HL-60 (cell line): Measurements from ENCODE around the gene KCNQ1.

ENCODE experiments used
- DNase-seq, 2 experiments: peaks; one replicate each; pipeline ENCODE4 v3.0.0-alpha.2; 2010 to 2020; ENCODE audit warnings: low read depth in 1 of 2, low spot score in 1 of 2
- H3K27ac ChIP-seq: fragments of 250-450 bp; sonication (Bioruptor Pico); replicated peaks from 2 replicates; pipeline ENCODE4 v1.5.1; 2020; ENCODE audit warnings: mild to moderate bottlenecking, moderate library complexity
- H3K27me3 ChIP-seq: fragments of 250-450 bp; sonication (Bioruptor Pico); 2 replicates; pipeline ENCODE4 v1.5.1; 2021; ENCODE audit warnings: mild to moderate bottlenecking, moderate library complexity; ENCODE audit not compliant: insufficient read depth, poor library complexity, severe bottlenecking
- H3K4me3 ChIP-seq: replicated peaks from 2 replicates; pipeline ENCODE4 v1.5.1; 2011; ENCODE audit warnings: mild to moderate bottlenecking, control low read depth, low read length; ENCODE audit not compliant: insufficient read depth
- GABPA ChIP-seq: IDR thresholded peaks from 2 replicates; pipeline ENCODE4 v1.6.1; 2012; ENCODE audit warnings: low read depth
- POLR2AphosphoS5 ChIP-seq: IDR thresholded peaks from 2 replicates; pipeline ENCODE4 v1.6.1; 2012; ENCODE audit warnings: low read depth
- SPI1 ChIP-seq: IDR thresholded peaks from 2 replicates; pipeline ENCODE4 v1.6.1; 2012; ENCODE audit warnings: low read depth, mild to moderate bottlenecking, borderline replicate concordance
- TF ChIP-seq, protein P1 (sequence below): IDR thresholded peaks from one replicate; pipeline ENCODE4 v1.5.1; 2011; ENCODE audit warnings: low read length, control low read depth, inconsistent platforms; ENCODE audit not compliant: insufficient read depth
- TF ChIP-seq, protein P2 (sequence below): IDR thresholded peaks from 2 replicates; pipeline ENCODE4 v1.6.1; 2012; ENCODE audit warnings: low read depth; ENCODE audit not compliant: insufficient replicate concordance

Gene KCNQ1

DNA sequence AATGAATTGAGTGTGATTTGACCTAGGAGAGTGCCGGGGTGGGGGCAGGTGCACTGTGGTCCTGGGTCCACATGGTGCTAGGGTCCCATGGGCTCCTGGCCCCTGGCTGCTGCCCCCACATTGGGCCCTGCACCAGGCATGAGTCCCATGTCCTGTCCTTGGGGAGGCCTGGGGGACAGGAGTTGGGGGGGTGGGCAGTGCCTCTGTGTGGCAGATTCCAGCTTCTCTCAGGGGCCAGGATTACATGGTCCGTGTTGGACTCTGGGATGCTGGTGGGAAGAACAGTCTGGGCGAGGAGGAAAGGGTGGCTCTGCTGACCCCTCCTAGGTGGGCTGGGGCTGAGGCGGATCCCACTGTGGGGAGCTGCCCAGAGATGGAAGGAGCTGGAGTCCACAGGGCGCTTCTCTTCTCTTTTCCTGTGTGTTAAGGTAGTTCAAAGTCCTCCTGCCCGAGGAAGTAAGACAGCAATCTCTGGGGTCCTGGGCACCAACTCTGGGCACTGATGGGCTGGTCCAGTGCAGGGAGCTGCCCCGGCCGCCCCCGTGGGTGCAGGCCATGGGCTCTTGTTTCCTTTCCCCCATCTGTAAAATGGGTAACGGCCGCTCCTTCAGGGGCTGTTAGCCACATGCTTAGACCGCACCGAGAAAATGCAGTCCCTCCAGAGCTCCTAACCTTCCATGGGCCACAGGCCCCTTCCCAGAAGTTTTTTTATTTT, 19.8 kb downstream of the KCNQ1 start:
- H3K4me3 ChIP-seq = no peak overlapping the region
- H3K27ac ChIP-seq = no peak overlapping the region
- TF ChIP-seq, protein P1, sequence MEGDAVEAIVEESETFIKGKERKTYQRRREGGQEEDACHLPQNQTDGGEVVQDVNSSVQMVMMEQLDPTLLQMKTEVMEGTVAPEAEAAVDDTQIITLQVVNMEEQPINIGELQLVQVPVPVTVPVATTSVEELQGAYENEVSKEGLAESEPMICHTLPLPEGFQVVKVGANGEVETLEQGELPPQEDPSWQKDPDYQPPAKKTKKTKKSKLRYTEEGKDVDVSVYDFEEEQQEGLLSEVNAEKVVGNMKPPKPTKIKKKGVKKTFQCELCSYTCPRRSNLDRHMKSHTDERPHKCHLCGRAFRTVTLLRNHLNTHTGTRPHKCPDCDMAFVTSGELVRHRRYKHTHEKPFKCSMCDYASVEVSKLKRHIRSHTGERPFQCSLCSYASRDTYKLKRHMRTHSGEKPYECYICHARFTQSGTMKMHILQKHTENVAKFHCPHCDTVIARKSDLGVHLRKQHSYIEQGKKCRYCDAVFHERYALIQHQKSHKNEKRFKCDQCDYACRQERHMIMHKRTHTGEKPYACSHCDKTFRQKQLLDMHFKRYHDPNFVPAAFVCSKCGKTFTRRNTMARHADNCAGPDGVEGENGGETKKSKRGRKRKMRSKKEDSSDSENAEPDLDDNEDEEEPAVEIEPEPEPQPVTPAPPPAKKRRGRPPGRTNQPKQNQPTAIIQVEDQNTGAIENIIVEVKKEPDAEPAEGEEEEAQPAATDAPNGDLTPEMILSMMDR = no peak
- TF ChIP-seq SPI1 (no peak), POLR2AphosphoS5 (no peak), GABPA (no peak)
- TF ChIP-seq, protein P2, sequence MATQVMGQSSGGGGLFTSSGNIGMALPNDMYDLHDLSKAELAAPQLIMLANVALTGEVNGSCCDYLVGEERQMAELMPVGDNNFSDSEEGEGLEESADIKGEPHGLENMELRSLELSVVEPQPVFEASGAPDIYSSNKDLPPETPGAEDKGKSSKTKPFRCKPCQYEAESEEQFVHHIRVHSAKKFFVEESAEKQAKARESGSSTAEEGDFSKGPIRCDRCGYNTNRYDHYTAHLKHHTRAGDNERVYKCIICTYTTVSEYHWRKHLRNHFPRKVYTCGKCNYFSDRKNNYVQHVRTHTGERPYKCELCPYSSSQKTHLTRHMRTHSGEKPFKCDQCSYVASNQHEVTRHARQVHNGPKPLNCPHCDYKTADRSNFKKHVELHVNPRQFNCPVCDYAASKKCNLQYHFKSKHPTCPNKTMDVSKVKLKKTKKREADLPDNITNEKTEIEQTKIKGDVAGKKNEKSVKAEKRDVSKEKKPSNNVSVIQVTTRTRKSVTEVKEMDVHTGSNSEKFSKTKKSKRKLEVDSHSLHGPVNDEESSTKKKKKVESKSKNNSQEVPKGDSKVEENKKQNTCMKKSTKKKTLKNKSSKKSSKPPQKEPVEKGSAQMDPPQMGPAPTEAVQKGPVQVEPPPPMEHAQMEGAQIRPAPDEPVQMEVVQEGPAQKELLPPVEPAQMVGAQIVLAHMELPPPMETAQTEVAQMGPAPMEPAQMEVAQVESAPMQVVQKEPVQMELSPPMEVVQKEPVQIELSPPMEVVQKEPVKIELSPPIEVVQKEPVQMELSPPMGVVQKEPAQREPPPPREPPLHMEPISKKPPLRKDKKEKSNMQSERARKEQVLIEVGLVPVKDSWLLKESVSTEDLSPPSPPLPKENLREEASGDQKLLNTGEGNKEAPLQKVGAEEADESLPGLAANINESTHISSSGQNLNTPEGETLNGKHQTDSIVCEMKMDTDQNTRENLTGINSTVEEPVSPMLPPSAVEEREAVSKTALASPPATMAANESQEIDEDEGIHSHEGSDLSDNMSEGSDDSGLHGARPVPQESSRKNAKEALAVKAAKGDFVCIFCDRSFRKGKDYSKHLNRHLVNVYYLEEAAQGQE = no peak
- H3K27me3 ChIP-seq = no peaks in the 10 kb centered on the region
- DNase-seq = no peak

DNA sequence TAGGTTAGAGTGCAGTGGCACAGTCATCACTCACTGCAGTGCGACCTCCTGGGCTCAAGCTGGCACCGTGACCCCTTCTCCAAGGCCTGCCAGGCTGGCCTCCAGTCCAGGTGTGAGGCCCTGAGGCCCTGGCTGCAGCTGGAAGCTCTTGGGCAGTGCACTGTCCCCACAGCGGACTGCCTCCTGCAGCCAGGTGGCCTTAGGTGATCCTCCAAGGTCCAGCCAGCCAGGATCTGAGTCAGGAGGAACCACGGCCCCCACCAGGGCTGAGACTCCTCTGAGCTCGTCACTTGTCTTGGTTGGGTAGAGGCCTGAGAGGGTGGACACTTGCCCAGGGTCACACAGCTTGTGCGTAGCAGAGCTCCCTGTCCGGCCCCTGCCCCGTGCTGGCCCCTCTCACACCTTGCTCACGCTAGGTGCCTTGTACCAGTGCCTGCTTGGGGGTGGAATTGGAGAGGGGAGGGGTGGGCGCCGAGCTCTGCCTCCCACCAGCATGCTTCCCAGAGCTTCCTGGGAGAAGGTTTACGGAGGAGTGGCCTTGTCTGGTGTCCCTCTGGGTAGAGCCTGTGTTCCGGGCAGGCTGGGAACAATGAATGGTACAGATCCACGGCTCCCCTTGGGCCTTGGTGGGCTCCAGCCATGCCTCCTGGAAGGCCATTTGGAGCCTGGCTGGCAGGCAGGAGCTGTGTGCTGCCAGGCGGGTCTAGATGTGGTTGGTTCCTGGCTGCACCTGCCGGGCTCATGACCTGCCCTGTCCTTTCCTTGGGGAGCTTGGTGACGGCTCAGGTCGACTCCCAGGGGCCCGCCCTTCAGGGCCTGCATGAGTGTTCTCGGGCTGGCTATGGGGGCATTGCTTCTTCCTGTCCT, 20.6 kb downstream of the KCNQ1 start:
- DNase-seq = no peak

More for the DNA sequence above, 20.6 kb downstream of the KCNQ1 start:
- H3K27me3 ChIP-seq = no peaks in the 10 kb centered on the region
- TF ChIP-seq, protein P1 = no peak
- no peak for TF ChIP-seq POLR2AphosphoS5
- TF ChIP-seq, protein P2 = no peak
- TF ChIP-seq SPI1 = no peak
- no peak for TF ChIP-seq GABPA
- no peak overlapping the region for H3K4me3 ChIP-seq
- H3K27ac ChIP-seq = no peak overlapping the region
